ENCODE data around the gene EFTUD2.

The EFTUD2 gene

DNA sequence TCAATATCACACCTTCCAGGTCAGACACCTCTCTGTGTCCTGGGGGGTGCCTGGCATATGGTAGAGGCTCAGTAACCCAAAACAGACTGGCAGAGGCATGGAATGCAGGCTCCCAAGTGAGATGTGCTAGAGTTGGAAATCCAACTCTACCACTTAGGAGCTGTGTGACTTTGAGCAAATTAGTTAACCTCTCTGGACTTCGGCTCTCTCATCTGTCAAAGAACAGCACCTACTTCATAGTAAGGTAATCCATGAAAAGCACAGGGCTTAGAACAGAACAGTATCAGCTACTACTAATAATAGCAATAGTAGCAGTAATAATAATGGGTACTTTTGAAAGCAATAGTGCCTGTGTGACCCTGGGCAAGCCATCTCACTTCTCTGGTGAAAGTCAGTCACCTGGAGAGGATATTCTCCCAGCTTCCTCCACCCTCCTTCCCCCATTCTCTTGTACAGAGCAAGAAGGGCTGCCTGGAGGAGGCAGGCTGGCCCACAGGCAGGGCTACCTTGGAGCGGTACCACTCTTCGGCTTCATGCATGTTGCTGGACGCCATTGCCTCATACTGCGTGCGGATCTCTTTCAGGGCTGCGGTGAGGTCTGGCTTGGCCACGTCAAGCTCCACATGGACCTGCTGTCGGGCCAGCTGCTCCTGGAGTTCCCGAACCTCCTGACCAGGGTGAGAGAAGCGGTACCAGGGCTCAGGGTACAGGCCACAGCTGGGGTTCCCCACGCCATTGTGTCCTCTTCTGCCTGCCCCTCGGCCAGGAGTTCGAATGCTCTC, 13.7 kb upstream of the EFTUD2 start:
- H3K4me3 ChIP-seq (ENCODE audit: low read depth, low read length): no peak overlapping the region

DNA sequence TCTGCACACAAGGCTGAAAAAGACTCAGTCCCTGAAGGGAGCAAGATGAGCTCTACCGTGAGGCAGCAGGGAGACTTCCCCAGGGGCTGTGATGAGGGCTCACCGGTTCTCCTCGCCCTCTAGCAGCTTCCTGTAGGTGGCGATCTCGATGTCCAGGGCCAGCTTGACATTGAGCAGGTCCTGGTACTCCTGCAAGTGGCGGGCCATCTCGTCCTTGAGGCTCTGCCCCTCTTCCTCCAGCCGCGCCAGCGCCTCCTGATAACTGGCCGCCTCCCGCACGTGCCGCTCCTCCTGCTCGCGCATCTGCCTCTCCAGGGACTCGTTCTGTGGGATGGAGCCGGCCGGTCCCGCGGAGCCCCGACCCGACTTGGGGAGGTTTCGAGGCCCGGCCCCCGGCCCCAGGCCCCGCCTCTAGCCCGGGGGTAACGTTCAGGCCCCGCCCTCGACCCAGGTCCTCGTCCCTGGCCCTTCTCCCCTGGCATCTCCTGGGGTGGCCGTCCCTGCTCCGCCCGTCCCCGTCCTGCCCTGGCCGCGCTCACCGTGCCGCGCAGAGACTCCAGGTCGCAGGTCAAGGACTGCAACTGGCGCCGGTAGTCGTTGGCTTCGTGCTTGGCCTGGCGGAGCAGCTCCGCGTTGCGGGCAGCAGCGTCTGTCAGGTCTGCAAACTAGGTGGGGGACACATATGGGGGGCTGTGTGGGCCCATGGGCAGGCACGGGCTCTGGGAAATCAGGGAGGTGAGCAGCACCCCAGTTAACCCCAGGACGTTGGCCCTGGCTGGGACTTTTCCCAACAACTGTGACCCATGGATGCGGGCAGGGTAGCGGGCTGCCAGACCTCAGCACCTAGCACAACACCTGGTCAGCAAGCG, 12.1 kb upstream of the EFTUD2 start:
- DNase-seq (ENCODE audit: low read depth): no peak
- no peak overlapping the region for H3K4me3 ChIP-seq (ENCODE audit: low read depth, low read length)

More for the DNA sequence above, 13.7 kb upstream of the EFTUD2 start:
- DNase-seq (ENCODE audit: low read depth): no peak

DNA sequence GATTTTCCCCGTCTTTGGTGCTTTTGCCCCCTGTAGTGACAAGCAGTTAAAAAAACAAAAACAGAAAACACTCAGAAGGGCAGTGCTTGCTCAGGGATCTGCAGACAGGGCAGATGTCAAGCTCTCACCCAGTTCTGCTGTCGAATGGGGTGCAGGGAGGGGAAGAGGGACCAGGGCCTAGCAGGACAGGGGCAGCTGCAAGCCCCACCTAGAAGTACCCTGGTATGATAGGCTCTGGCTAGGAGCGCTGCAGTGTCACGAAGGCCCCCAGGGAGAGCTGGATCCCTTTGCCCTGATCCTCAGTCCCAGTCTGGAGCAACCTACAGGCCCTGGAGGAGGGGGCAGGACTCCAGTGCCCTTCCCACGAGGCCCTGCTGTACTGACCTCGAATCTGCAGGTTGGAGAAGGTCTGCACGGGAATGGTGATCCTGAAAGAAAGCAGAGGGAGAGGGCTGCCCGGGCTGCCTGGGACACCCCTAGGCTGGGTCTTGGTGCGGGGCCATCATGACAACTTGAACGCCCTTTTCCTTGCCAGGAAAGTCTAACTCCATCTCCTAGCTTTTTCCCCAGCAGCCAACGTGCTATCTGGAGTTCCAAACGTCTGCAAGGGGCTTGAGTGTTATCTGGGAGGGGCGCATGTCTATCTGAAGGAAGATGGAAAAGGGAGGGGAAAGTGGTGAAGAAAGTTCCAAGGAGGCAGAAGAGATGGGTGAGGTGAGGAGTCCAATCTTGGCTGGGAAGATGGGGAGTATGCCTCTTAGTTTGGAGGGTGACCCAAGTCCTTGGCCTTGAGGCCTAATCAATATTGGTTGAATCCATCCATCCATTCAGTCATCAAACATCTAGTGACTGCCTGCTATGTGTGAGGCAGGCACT, 11.2 kb upstream of the EFTUD2 start:
- no peak for DNase-seq (ENCODE audit: low read depth)
- no peak overlapping the region for H3K4me3 ChIP-seq (ENCODE audit: low read depth, low read length)

DNA sequence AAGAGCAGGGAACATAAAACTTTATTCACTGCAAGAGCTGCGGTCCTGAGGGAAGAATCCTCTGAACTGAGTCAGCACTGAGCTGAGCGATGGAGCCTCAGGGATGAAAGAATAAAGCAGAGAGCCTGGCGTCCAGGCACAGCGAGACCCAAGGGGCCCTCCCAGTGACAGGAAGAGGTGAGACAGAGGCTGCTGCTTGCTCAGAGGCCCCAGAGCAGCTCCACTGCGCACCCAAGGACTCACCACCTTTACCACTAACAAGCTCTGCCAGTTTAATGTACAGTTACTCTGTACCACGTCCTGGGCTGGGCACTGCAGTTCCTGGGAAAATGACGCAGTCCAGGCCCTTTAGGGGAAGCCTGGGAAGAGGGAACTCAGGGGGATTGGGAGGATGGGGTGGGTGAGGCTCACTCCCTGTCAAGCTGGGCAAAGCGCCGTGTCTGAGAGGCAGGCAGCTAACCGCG, 10.5 kb upstream of the EFTUD2 start:
- H3K4me3 ChIP-seq (ENCODE audit: low read depth, low read length): no peak overlapping the region
- DNase-seq (ENCODE audit: low read depth): peak; percentile 36

DNA sequence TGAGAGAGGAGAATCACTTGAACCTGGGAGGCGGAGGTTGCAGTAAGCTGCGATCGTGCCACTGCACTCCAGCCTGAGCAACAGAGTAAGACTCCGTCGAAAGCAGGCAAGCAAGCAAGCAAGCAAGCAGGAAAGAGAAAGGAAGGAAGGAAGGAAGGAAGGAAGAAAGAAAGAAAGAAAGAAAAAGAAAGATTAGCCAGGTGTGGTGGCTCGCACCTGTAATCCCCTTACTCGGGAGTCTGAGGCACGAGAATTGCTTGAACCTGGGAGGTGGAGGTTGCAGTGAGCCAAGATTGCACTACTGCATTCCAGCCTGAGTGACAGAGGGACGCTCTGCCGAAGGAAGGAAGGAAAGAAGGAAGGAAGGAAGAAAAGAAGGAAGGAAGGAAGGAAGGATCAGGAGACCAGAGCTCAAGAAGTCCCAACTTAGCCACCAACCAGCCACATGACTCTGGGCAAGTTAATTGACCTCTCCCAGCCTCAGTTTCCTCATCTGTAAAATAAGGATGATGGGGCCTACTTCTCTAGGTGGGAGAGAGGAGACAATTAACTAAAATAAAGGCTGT, 9.6 kb upstream of the EFTUD2 start:
- no peak for DNase-seq (ENCODE audit: low read depth)
- no peak overlapping the region for H3K4me3 ChIP-seq (ENCODE audit: low read depth, low read length)

DNA sequence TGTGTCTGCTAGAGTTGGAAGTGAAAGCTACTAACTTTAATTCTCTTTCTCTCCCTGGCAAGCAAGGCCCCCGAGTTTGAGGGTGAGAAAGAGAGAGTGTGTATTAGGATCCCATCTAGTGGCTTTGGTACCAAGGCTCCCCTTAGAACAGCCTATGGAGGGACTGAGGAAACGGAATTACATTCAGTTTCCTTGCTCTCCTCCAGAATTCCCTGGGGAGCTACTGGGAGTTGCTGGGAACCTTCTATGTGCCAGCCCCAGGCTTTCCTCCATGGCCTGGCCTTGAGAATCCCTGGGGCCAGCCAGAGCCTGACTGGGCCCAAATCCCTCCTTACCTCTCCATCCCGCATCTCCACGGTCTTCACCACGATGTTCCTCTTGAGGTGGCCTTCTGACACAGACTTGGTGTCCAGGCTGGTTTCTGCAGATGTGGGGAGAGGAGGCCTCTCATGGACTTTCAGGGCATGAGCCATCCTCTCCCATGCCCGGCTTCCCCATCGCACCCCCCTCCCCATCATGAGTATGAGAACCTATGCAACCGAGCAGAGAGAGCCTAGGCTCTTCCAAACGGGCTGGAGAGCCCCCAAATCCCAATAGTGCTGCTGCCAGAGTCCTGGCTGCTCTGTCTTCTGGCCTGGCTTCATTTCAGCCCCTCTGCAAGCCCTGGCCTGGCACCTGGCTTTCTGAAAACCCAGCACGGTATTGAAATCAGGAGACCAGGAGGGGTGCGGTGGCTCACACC, 8.7 kb upstream of the EFTUD2 start:
- no peak for DNase-seq (ENCODE audit: low read depth)
- no peak overlapping the region for H3K4me3 ChIP-seq (ENCODE audit: low read depth, low read length)

DNA sequence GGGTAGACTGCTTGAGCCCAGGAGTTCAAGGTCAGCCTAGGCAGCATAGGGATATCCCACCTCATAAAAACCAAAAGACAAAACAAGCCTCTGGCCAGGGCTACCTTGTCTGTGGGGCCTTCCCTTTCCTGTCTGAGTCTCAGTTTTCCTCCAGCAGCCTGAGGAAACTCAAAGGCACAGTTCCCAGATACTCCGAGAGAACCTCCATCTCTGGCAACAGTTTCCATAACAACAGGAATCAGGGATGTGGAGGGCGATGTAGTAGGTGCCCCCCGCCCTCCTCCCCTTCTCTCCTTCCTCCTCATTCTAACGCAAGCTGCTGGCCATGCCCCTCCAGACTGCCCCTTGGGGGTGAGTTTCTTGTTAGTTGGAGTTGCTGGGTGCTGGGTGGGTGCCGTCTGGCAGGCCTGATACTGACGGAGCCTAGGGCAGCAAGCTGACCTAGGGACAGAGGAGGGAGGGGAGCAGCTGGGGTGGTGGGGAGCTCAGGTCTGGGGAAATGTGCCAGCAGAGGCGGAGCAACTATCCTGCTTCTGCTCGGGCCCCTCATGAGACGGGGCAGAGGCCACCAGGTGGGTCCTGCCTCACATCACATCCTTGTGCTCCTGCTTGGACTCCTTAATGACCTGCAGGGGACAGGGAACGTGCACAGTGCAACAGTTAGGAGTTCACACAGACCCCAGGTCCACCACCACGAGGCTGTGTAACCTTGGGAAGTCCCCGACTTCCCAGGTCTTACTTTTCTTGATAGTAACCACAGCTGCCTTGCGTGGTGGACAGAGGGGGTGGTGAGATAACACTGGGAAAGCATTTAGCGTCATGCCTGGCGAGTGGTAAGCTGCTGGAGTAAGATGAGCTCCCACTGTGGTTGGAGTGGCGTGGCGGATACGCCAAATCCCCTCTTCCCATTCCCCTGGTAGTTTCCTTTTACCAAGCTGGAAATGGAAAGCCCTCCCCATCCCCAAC, 7.8 kb upstream of the EFTUD2 start:
- H3K4me3 ChIP-seq (ENCODE audit: low read depth, low read length): no peak overlapping the region
- peak; percentile 26 for DNase-seq (ENCODE audit: low read depth)

DNA sequence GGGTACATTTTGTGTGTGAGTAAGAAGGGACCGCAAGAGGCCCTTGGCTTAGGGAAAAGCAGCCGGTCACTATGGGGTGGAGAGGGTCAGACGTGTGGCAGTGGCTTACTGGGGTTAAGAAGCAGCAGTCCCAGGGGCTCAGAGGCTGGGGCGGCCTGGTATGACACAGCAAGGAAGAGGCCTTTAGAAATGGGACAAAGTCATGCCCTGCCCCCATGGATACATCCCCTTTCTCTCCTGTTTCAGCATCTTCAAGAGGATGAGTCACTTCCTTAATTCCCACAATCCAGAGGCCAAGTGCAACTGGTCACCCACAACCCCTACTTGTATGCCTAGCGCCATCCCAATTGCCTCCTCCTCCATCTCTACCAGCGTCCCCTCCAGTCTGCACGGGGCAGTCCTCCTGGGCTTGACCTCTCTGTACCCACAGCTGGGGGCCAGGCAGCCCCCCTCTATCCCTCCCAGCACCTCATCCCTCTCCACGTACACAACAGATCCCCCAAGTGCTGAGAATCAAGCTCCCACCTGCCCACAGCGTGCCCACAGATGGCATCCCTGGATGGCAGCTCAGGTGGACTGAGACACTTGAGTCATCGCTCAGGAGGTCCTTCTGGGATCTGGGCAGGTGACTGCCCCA, 6.9 kb upstream of the EFTUD2 start:
- H3K4me3 ChIP-seq (ENCODE audit: low read depth, low read length): no peak overlapping the region
- peak; percentile 81 for DNase-seq (ENCODE audit: low read depth)

DNA sequence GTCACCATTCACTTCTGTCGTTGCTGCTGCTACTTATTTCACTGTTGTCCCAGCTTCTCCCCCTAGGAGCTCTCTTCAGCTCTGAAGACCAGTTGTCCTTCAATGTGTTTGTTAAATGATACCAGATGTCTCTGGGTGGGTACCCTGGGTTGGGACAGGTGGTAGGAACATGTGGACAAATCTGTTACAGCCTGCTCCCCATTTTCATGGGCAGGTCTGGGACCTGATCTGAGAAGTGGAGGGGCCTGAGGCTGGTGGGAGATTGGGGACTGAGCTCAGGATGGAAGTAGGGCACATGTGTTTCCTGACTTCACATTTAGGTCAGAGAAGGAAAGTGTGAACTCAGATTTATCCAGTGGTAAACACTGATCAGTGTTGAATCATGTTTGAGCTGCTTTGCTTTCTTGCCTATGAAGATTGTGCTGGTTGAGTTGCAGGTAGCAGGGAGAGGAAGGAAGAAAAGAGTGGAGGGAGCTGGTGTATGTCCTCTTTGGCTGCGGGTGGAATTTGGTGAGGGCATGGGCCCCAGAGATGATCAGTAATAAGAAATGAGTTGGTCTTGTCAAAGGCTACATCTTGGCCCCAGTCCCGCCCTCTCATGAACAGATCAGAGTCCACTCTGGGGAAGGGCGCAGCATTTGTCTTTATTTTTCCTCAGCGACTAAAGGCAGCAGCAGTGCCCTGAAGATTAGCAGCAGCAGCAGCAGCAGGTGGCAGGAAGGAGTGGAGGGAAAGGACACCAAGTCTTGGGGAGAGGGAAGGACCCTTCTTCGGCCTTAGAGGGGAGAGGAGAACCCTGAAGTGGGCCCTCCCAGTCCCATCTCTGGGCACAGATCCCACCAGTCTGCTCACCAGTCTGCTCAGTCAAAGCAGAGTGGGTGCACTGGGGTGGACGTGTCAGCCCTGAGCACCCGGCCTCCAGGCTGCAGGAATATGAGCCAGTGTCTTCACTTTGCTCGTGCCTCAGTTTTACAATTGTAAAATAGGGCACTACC, 6.1 kb upstream of the EFTUD2 start:
- H3K4me3 ChIP-seq (ENCODE audit: low read depth, low read length): no peak overlapping the region
- no peak for DNase-seq (ENCODE audit: low read depth)

DNA sequence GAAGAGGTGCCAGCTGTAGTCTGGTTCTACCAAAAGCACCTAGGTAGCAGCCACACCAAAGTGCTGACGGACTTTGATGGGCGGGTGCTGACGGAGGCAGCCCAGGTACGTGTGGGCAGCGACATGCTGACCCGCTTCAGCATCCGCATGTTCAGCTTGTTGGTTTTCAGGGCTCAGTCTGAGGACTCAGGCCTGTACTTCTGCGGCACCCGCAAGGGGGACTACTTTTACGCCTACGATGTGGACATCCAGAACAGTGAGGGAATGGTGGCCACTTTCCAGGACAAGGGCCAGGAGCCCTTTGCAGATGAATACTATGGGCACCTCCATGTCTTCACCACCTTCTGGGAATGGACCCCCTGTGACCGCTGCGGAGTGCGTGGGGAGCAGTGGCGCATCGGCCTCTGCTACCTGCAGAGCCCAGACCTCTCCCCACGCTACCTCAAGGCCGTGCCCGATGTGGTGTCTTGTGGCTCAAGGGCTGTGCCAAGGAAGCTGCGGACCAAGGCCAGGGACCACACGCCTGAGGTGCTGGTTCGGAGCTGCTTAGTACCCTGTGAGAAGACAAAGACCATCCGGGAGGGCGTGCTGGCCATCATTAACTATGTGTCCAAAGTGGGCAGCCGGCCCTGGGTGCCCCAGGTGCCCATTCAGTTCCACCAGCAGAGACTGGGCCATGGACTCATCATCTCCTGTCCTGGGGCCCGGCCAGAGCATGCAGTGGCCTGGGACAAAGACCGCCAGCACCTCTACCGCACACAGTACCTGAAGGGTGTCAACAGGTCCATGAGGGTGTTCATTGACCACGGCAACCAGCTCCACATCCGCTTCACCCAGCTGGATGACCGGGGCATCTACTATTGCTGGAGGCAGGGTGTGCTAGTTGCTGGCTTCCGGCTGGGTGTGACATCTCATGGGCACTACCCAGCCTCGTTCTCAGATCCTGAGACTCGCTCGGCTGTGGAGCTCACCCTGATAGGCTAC, 5.0 kb upstream of the EFTUD2 start:
- no peak for DNase-seq (ENCODE audit: low read depth)
- H3K4me3 ChIP-seq (ENCODE audit: low read depth, low read length): no peak overlapping the region

DNA sequence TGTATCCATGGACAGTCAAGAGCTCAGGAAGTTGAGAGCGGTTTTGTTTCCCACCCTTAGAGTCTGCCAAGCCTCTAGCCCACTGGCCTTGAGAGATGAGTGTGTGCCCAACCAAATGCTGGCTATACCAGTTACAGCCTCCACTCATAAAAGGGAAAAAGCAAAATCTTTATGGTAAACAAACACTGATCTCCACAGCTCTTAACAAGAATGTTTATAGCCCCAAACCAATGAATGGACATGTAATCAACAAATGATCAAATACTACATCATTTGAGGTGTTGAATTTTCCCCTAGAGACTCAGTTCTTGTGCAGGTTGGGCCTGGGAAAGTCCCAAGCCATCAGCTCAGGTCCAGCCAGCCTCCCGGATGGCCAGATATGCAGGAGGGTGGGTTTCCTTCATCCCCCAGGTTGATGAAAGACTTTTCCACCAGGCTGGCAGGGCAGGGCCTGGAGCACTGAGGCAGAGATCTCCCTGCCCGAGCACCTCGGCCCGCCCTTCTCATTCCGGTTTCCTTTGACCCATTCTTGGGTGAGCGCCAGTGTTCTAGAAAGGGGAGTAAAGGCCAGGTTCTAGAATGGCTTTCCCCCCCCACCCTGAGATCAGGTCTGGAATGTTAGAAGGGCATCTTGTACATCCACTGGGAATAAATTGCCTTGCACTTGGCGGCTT, 3.9 kb upstream of the EFTUD2 start:
- DNase-seq (ENCODE audit: low read depth): no peak
- no peak overlapping the region for H3K4me3 ChIP-seq (ENCODE audit: low read depth, low read length)

DNA sequence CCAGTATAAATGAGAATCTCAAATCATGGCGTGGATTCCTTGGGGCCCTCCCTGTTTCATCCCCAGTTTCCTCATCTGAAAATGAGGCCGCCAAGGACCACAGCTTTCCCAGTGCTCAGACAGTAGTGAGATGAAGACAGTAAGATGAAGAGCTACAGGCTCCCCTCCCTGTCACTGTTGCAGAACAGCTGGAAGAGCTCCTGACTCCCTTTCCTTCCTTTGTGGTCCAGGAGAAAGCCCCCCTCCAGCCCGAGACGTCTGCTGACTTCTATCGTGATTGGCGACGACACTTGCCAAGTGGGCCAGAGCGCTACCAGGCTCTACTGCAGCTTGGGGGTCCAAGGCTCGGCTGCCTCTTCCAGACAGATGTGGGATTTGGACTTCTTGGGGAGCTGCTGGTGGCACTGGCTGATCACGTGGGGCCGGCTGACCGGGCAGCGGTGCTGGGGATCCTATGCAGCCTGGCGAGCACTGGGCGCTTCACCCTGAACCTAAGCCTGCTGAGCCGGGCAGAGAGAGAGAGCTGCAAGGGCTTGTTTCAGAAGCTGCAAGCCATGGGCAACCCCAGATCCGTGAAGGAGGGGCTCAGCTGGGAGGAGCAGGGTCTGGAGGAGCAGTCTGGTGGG, 3.0 kb upstream of the EFTUD2 start:
- H3K4me3 ChIP-seq (ENCODE audit: low read depth, low read length): no peak overlapping the region
- no peak for DNase-seq (ENCODE audit: low read depth)

DNA sequence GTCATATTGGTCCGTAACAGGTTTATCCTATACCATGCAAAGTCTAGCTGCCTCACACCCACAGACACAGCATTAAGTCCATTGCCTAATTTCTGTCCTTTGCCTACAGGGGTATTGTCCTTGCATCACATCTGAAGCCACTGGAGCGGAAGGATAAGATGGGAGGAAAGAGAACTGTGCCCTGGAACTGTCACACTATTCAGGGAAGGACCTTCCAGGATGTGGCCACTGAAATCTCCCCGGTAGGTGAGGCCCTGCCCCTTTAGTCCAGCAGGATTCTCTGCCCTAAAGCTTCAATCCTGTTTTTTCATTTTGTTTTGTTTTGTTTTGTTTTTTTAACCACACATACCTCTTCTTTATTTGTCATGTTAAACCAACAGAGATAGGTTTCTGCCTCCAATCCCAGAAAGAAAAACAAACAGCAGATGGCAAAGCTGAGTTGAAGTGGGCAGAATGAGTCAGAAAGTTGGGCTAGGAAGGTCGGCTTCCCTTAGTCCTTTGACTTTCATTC, 2.2 kb upstream of the EFTUD2 start:
- H3K4me3 ChIP-seq (ENCODE audit: low read depth, low read length): no peak overlapping the region
- peak; percentile 31 for DNase-seq (ENCODE audit: low read depth)

DNA sequence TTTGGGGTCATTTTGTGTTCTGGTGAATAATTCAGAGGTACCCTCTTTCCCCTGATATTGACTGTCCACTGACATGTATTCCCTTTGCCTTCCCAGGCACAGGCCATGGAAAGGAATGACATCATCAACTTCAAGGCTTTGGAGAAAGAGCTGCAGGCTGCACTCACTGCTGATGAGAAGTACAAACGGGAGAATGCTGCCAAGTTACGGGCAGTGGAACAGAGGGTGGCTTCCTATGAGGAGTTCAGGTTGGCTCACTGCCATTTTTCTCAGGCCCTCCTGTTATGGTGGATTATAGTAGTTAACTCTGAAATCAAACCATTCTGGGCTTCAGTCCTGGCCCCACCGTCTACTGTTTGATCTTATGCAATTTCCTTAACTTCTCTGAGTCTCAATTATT, 1.6 kb upstream of the EFTUD2 start:
- peak; percentile 82 for DNase-seq (ENCODE audit: low read depth)
- no peak overlapping the region for H3K4me3 ChIP-seq (ENCODE audit: low read depth, low read length)
